ENCODE data around the gene MYH14.

- TF ChIP-seq, protein P1, sequence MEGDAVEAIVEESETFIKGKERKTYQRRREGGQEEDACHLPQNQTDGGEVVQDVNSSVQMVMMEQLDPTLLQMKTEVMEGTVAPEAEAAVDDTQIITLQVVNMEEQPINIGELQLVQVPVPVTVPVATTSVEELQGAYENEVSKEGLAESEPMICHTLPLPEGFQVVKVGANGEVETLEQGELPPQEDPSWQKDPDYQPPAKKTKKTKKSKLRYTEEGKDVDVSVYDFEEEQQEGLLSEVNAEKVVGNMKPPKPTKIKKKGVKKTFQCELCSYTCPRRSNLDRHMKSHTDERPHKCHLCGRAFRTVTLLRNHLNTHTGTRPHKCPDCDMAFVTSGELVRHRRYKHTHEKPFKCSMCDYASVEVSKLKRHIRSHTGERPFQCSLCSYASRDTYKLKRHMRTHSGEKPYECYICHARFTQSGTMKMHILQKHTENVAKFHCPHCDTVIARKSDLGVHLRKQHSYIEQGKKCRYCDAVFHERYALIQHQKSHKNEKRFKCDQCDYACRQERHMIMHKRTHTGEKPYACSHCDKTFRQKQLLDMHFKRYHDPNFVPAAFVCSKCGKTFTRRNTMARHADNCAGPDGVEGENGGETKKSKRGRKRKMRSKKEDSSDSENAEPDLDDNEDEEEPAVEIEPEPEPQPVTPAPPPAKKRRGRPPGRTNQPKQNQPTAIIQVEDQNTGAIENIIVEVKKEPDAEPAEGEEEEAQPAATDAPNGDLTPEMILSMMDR (IDR thresholded peaks at IDR 0.05), result no peak
- TF ChIP-seq POLR2A (IDR thresholded peaks at IDR 0.05), result peak in 1 of 2 donors; percentile 77
Measured at GRCh38 chr19:50173127-50173526, 30.3 kb upstream of the MYH14 start.
